H9 (cell line): Measurements from ENCODE around the gene YBX3. TPM values are rescaled to one million over a fixed set of nuclear protein-coding genes. Genes with fewer than 3 reads are reported as not detected.
A peak's percentile ranks its signal among the peaks of the same experiment; 100 is the strongest.

Source experiments
- DNase-seq: peaks from one replicate; pipeline ENCODE4 v3.0.0-alpha.2; 2017
- H2AFZ ChIP-seq: one replicate; pipeline ENCODE4 v1.6.1; 2013; ENCODE audit warnings: mild to moderate bottlenecking, low read length, control low read depth, moderate library complexity
- H2AK5ac ChIP-seq: 2 replicates; pipeline ENCODE4 v1.6.1; 2013; ENCODE audit warnings: low read length, control low read depth, mixed read lengths; ENCODE audit not compliant: insufficient read length
- H2BK120ac ChIP-seq: one replicate; pipeline ENCODE4 v1.6.1; 2013; ENCODE audit warnings: low read depth, mild to moderate bottlenecking, low read length, control low read depth, inconsistent platforms; ENCODE audit not compliant: poor library complexity, severe bottlenecking
- H2BK12ac ChIP-seq: 2 replicates; pipeline ENCODE4 v1.6.1; 2013; ENCODE audit warnings: low read length, control low read depth, mixed read lengths, low read depth; ENCODE audit not compliant: insufficient read length
- H2BK15ac ChIP-seq: 2 replicates; pipeline ENCODE4 v1.6.1; 2013; ENCODE audit warnings: low read depth, low read length, control low read depth
- H2BK20ac ChIP-seq: one replicate; pipeline ENCODE4 v1.6.1; 2013; ENCODE audit warnings: low read depth, mild to moderate bottlenecking, low read length, control low read depth, inconsistent platforms; ENCODE audit not compliant: poor library complexity, severe bottlenecking
- H2BK5ac ChIP-seq: 2 replicates; pipeline ENCODE4 v1.6.1; 2013; ENCODE audit warnings: low read length, control low read depth, mixed read lengths; ENCODE audit not compliant: insufficient read length
- H3K14ac ChIP-seq: 2 replicates; pipeline ENCODE4 v1.6.1; 2013; ENCODE audit warnings: low read length, control low read depth; ENCODE audit not compliant: insufficient read depth
- H3K18ac ChIP-seq: 2 replicates; pipeline ENCODE4 v1.6.1; 2013; ENCODE audit warnings: low read depth, mild to moderate bottlenecking, mixed read lengths, low read length, control low read depth; ENCODE audit not compliant: insufficient read length
- H3K23ac ChIP-seq: 2 replicates; pipeline ENCODE4 v1.6.1; 2013; ENCODE audit warnings: low read length, control low read depth, mixed read lengths, low read depth; ENCODE audit not compliant: insufficient read length
- H3K23me2 ChIP-seq: 2 replicates; pipeline ENCODE4 v1.6.1; 2013; ENCODE audit warnings: low read depth, mild to moderate bottlenecking, mixed read lengths, low read length, control low read depth; ENCODE audit not compliant: insufficient read length, poor library complexity, severe bottlenecking
- H3K27ac ChIP-seq: 2 replicates; pipeline ENCODE4 v1.5.1; 2013; ENCODE audit warnings: low read length, control low read depth, mixed read lengths, low read depth; ENCODE audit not compliant: insufficient read length
- H3K27me3 ChIP-seq: 2 replicates; pipeline ENCODE4 v1.6.1; 2013; ENCODE audit warnings: low read length, control low read depth, inconsistent platforms; ENCODE audit not compliant: insufficient read depth
- H3K4ac ChIP-seq: 2 replicates; pipeline ENCODE4 v1.6.1; 2013; ENCODE audit warnings: low read depth, mild to moderate bottlenecking, control low read depth, inconsistent platforms, low read length, moderate library complexity
- H3K4me1 ChIP-seq: 2 replicates; pipeline ENCODE4 v1.6.1; 2013; ENCODE audit warnings: low read length, control low read depth, inconsistent platforms; ENCODE audit not compliant: insufficient read depth
- H3K4me2 ChIP-seq: 2 replicates; pipeline ENCODE4 v1.6.1; 2013; ENCODE audit warnings: low read length, control low read depth, mixed read lengths; ENCODE audit not compliant: insufficient read length, insufficient read depth
- H3K56ac ChIP-seq: 2 replicates; pipeline ENCODE4 v1.6.1; 2013; ENCODE audit warnings: low read depth, mild to moderate bottlenecking, mixed read lengths, low read length, control low read depth; ENCODE audit not compliant: insufficient read length
- H3K79me1 ChIP-seq: 2 replicates; pipeline ENCODE4 v1.6.1; 2013; ENCODE audit warnings: low read depth, mild to moderate bottlenecking, moderate library complexity, low read length, control low read depth, inconsistent platforms; ENCODE audit not compliant: insufficient read depth, poor library complexity, severe bottlenecking
- H3K79me2 ChIP-seq: 2 replicates; pipeline ENCODE4 v1.6.1; 2013; ENCODE audit warnings: low read length, control low read depth, inconsistent platforms; ENCODE audit not compliant: insufficient read depth
- H3K9ac ChIP-seq: 2 replicates; pipeline ENCODE4 v1.6.1; 2013; ENCODE audit warnings: low read length, control low read depth, mixed read lengths; ENCODE audit not compliant: insufficient read length; ENCODE audit errors: extremely low read depth
- H3K9me3 ChIP-seq: one replicate; pipeline ENCODE4 v1.6.1; 2013; ENCODE audit warnings: low read depth, low read length, inconsistent platforms; ENCODE audit not compliant: control insufficient read depth
- H3T11ph ChIP-seq: one replicate; pipeline ENCODE4 v1.6.1; 2013; ENCODE audit warnings: mild to moderate bottlenecking, low read length, control low read depth, inconsistent platforms
- H4K20me1 ChIP-seq: one replicate; pipeline ENCODE4 v1.6.1; 2013; ENCODE audit not compliant: control insufficient read depth, insufficient read length, insufficient read depth
- H4K5ac ChIP-seq: 2 replicates; pipeline ENCODE4 v1.6.1; 2013; ENCODE audit warnings: low read depth, mild to moderate bottlenecking, mixed read lengths, low read length, control low read depth; ENCODE audit not compliant: insufficient read length
- H4K8ac ChIP-seq: replicated peaks from 2 replicates; pipeline ENCODE4 v1.6.1; 2013; ENCODE audit warnings: low read length, control low read depth, mixed read lengths, low read depth; ENCODE audit not compliant: insufficient read length
- H4K91ac ChIP-seq: 2 replicates; pipeline ENCODE4 v1.6.1; 2013; ENCODE audit warnings: low read depth, mild to moderate bottlenecking, moderate library complexity, mixed read lengths, low read length, control low read depth; ENCODE audit not compliant: insufficient read length
- H3K27ac Mint-ChIP-seq, 3 experiments: 2 replicates in 2 of 3; 3 replicates in 1 of 3; pipeline ENCODE4 v1.8.0; 2020 to 2021; ENCODE audit warnings: mixed read lengths in 3 of 3, mild to moderate bottlenecking in 1 of 3, moderate library complexity in 1 of 3
- H3K27me3 Mint-ChIP-seq: 2 replicates; pipeline ENCODE4 v1.8.0; 2021; ENCODE audit warnings: low read depth, mild to moderate bottlenecking, moderate library complexity, mixed read lengths
- H3K36me3 Mint-ChIP-seq, 3 experiments: 2 replicates in 2 of 3; 3 replicates in 1 of 3; pipeline ENCODE4 v1.8.0; 2020 to 2021; ENCODE audit warnings: low read depth in 3 of 3, mixed read lengths in 3 of 3; ENCODE audit not compliant: insufficient read depth in 1 of 3
- H3K4me1 Mint-ChIP-seq, 2 experiments: 2 replicates each; pipeline ENCODE4 v1.8.0; 2020; ENCODE audit warnings: mixed read lengths in 2 of 2
- H3K4me3 Mint-ChIP-seq, 2 experiments: 2 replicates in 1 of 2; 3 replicates in 1 of 2; pipeline ENCODE4 v1.8.0; 2020 to 2021; ENCODE audit warnings: mild to moderate bottlenecking in 2 of 2, mixed read lengths in 2 of 2, moderate library complexity in 1 of 2
- H3K9me3 Mint-ChIP-seq, 2 experiments: 2 replicates in 1 of 2; 3 replicates in 1 of 2; pipeline ENCODE4 v1.8.0; 2020; ENCODE audit warnings: mild to moderate bottlenecking in 2 of 2, mixed read lengths in 2 of 2, moderate library complexity in 1 of 2
- WGBS: extraction: QIAGEN DNeasy Blood & Tissue Kit; methylation state at CpG from one replicate; pipeline ENCODE4 v1.1.7; 2013; ENCODE audit warnings: missing lambda C conversion rate, low lambda C conversion rate, mixed read lengths; ENCODE audit not compliant: insufficient read length; ENCODE audit errors: extremely low coverage; 5-methylcytosine and 5-hydroxymethylcytosine counted together
- total RNA-seq: library from RNA; stranded (reverse); gene quantifications from 2 replicates; pipeline ENCODE4 v1.2.1, GENCODE V29; 2021
- TF ChIP-seq, protein P1 (sequence below): fragments of 200-600 bp; sonication (generic); conservative IDR thresholded peaks from 3 replicates; pipeline ENCODE4 v1.8.0; 2021; ENCODE audit warnings: antibody characterized with exemption, mild to moderate bottlenecking

The YBX3 gene
- total RNA-seq, 1 experiment from 2014 or later: 343 TPM

DNA sequence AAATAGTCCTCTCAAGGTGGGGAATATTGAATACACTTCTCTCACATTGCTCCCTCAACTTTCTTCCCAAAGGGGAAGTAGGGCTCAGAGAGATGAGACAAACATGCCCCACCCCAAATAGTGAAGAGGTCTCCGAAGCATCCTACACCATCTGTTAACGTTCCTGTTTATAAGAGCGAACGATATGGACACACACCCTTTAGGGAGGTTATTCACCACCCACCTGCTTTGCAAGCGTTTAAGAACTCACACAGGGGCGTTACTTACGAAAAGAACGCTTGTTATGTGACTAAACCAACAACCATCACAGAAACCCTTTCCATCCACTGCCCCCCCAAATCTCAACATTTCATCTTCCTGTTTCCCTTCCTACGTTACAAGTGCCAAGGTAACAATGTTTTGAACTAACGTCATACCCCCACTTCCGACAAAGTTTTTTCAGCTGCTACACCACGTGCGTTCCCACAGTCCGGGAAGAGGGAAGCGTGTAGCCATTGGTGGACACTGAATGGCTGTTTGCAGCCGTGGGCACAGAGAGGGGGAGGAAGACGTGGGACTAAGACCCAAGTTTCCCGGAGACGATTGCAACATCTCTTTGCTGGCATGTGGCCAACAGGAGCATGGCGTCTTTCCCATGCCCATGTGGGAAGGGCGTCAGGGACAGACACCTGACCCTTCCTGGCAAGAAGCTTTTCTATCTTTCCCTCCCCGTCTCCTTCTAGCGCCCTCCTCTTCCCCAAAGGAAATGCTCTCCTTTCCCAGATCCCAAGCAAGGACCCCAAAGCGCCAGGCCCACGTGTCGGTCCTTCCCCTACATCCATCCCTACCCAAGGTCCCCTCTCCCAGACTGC lies 1.2 kb downstream of the YBX3 start:
- peak overlapping the region; percentile 80 for H3K9ac ChIP-seq

More for the DNA sequence above, 1.2 kb downstream of the YBX3 start:
- Mint-ChIP-seq H3K4me3 (peak overlapping the region; percentile 92 to 99), H3K36me3 (peaks cover under 1 to 17% (median 7%) of the 10 kb centered on the region in 3 experiments; a peak in 6 of 7 replicates), H3K9me3 (peaks cover 0 to 2% of the 10 kb centered on the region in 2 experiments; a peak in 1 of 5 replicates), H3K27ac (peak overlapping the region; percentile 81 to 99 (median 98)), H3K27me3 (peaks cover 25% of the 10 kb centered on the region), H3K4me1 (peaks cover 51 to 56% of the 10 kb centered on the region in 2 experiments)
- H3K4me1 ChIP-seq: peaks cover 2% of the 10 kb centered on the region; the same call in 1 of the 2 replicates
- H3K79me1 ChIP-seq: no peaks in the 10 kb centered on the region
- H3K27ac ChIP-seq: no peak overlapping the region
- peaks cover 3% of the 10 kb centered on the region for H3K23me2 ChIP-seq
- H2BK12ac ChIP-seq: no peak overlapping the region
- H2BK5ac ChIP-seq: no peak overlapping the region
- H2AFZ ChIP-seq: no peak overlapping the region
- TF ChIP-seq, protein P1, sequence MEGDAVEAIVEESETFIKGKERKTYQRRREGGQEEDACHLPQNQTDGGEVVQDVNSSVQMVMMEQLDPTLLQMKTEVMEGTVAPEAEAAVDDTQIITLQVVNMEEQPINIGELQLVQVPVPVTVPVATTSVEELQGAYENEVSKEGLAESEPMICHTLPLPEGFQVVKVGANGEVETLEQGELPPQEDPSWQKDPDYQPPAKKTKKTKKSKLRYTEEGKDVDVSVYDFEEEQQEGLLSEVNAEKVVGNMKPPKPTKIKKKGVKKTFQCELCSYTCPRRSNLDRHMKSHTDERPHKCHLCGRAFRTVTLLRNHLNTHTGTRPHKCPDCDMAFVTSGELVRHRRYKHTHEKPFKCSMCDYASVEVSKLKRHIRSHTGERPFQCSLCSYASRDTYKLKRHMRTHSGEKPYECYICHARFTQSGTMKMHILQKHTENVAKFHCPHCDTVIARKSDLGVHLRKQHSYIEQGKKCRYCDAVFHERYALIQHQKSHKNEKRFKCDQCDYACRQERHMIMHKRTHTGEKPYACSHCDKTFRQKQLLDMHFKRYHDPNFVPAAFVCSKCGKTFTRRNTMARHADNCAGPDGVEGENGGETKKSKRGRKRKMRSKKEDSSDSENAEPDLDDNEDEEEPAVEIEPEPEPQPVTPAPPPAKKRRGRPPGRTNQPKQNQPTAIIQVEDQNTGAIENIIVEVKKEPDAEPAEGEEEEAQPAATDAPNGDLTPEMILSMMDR: no peak
- no peaks in the 10 kb centered on the region; the same call in 1 of the 2 replicates for H3K27me3 ChIP-seq
- peak overlapping the region; percentile 93 for H3K4me2 ChIP-seq
- no peak overlapping the region for H3K56ac ChIP-seq
- no CpG with 5 or more reads among the region's 26 CpGs for WGBS
- H3T11ph ChIP-seq: no peak overlapping the region
- no peak overlapping the region for H2BK120ac ChIP-seq
- H4K5ac ChIP-seq: no peak overlapping the region
- H4K91ac ChIP-seq: no peak overlapping the region
- no peak overlapping the region for H2BK15ac ChIP-seq
- H2AK5ac ChIP-seq: no peak overlapping the region
- H3K9me3 ChIP-seq: no peaks in the 10 kb centered on the region
- H2BK20ac ChIP-seq: no peak overlapping the region
- H3K14ac ChIP-seq: peak overlapping the region; percentile 91
- DNase-seq: peak; percentile 76
- H3K4ac ChIP-seq: no peak overlapping the region; the same call in 1 of the 2 replicates
- no peak overlapping the region for H3K23ac ChIP-seq
- no peaks in the 10 kb centered on the region for H4K20me1 ChIP-seq
- H3K18ac ChIP-seq: peak overlapping the region; percentile 71
- H3K79me2 ChIP-seq: peaks cover 27% of the 10 kb centered on the region
- H4K8ac ChIP-seq: no peak overlapping the region
